K562 (cell line): ENCODE measurements around the gene SUDS3. TPM values are rescaled to one million over a fixed set of nuclear protein-coding genes. Genes with fewer than 3 reads are reported as not detected.

Source experiments
- ARID1B ChIP-seq: fragments of 450-650 bp; IDR thresholded peaks from 2 replicates; pipeline ENCODE4 v1.6.1; 2016; ENCODE audit warnings: antibody characterized with exemption, mild to moderate bottlenecking, inconsistent platforms
- CBX3 ChIP-seq, 2 experiments: IDR thresholded peaks; 1 replicate in 1 of 2; 2 replicates in 1 of 2; pipeline ENCODE4 v1.6.1; 2012; ENCODE audit warnings: inconsistent platforms in 2 of 2, low read length in 2 of 2, borderline replicate concordance in 1 of 2, control low read depth in 1 of 2
- E2F1 ChIP-seq: sonication (generic); formaldehyde crosslinking; IDR thresholded peaks from 2 replicates; pipeline ENCODE4 v1.8.1; 2023; ENCODE audit warnings: mild to moderate bottlenecking, missing genetic modification reagents, moderate library complexity
- EP400 ChIP-seq: fragments of 450-650 bp; IDR thresholded peaks from 2 replicates; pipeline ENCODE4 v1.6.1; 2017; ENCODE audit warnings: antibody characterized with exemption, mild to moderate bottlenecking, moderate library complexity
- FUS ChIP-seq: fragments of 200-400 bp; formaldehyde crosslinking; optimal IDR thresholded peaks from 2 replicates; pipeline ENCODE3; 2017; ENCODE audit warnings: low read depth, low read length
- HDAC1 ChIP-seq, 2 experiments: fragments of 450-650 bp; IDR thresholded peaks; 2 replicates each; pipeline ENCODE4 v1.6.1; 2016 to 2017; ENCODE audit warnings: inconsistent platforms in 1 of 2, mild to moderate bottlenecking in 1 of 2, moderate library complexity in 1 of 2
- KDM4B ChIP-seq, 2 experiments: fragments of 450-650 bp in 1 of 2; sonication (generic) in 1 of 2; IDR thresholded peaks; 2 replicates each; pipeline ENCODE4 v1.6.1; 2016 to 2017; ENCODE audit warnings: borderline replicate concordance in 2 of 2, antibody characterized with exemption in 1 of 2, low read depth in 1 of 2, mild to moderate bottlenecking in 1 of 2
- L3MBTL2 ChIP-seq: fragments of 450-650 bp; IDR thresholded peaks from 2 replicates; pipeline ENCODE4 v1.6.1; 2016; ENCODE audit warnings: mild to moderate bottlenecking, moderate library complexity
- MAX ChIP-seq: sonication (generic); formaldehyde crosslinking; IDR thresholded peaks from 2 replicates; pipeline ENCODE4 v1.9.0; 2022; ENCODE audit warnings: mild to moderate bottlenecking, missing genetic modification reagents
- MGA ChIP-seq: fragments of 450-650 bp; IDR thresholded peaks from 2 replicates; pipeline ENCODE4 v1.6.1; 2016; ENCODE audit warnings: mild to moderate bottlenecking, moderate library complexity
- NFATC3 ChIP-seq: fragments of 450-650 bp; IDR thresholded peaks from 2 replicates; pipeline ENCODE4 v1.6.1; 2017; ENCODE audit warnings: mild to moderate bottlenecking
- PHTF2 ChIP-seq: fragments of 250-450 bp; sonication (Bioruptor Pico); IDR thresholded peaks from 2 replicates; pipeline ENCODE4 v1.5.0; 2021; ENCODE audit warnings: mild to moderate bottlenecking
- POLR2AphosphoS5 ChIP-seq: IDR thresholded peaks from 2 replicates; pipeline ENCODE4 v1.6.1; 2011; ENCODE audit warnings: mild to moderate bottlenecking, low read depth, low read length, moderate library complexity; ENCODE audit not compliant: control insufficient read depth, insufficient read depth
- SMARCA5 ChIP-seq: fragments of 450-650 bp; IDR thresholded peaks from 2 replicates; pipeline ENCODE4 v1.6.1; 2016
- TAL1 ChIP-seq: fragments of 450-650 bp; IDR thresholded peaks from 2 replicates; pipeline ENCODE4 v1.6.1; 2016; ENCODE audit warnings: mild to moderate bottlenecking
- TRIM24 ChIP-seq, 2 experiments: fragments of 450-650 bp; IDR thresholded peaks; 2 replicates each; pipeline ENCODE4 v1.6.1; 2016
- TSC22D4 ChIP-seq: fragments of 450-650 bp; IDR thresholded peaks from 2 replicates; pipeline ENCODE4 v1.6.1; 2016; ENCODE audit warnings: missing genetic modification characterization, missing biosample characterization, control low read depth
- ZNF384 ChIP-seq: IDR thresholded peaks from 2 replicates; pipeline ENCODE4 v1.6.1; 2012; ENCODE audit warnings: low read depth, low read length, improper control_type of control experiment
- polyA plus RNA-seq, 8 experiments: library from polyadenylated mRNA; depleted of rRNA in 4 of 8; stranded (reverse) in 5 of 8; unstranded in 3 of 8; fragments of >200 nt; fragmentation: Nextera tagmentation in 2 of 8; fragmentation: Illumina TruSeq in 1 of 8; extraction: Ambion mirVana in 2 of 8; extraction: Trizol in 1 of 8; gene quantifications; 2 replicates each; pipeline versions ENCODE4 v1.2.1 to v1.2.3, GENCODE V29; 2011 to 2014; ENCODE audit warnings: inconsistent platforms in 1 of 8, missing spikeins in 1 of 8
- total RNA-seq, 7 experiments: library from RNA; depleted of rRNA in 6 of 7; stranded (reverse); fragments of >200 nt in 6 of 7; fragmentation: Illumina TruSeq in 2 of 7; extraction: Trizol in 2 of 7; gene quantifications; 2 replicates each; pipeline versions ENCODE4 v1.2.1 to v1.2.3, GENCODE V29; 2011 to 2021; ENCODE audit warnings: low replicate concordance in 1 of 7

The SUDS3 gene
- total and polyA plus RNA-seq, 9 of the 15 experiments (the other 6 are each of a cell fraction or from before 2014, with no cell fraction given), result 6.6 to 30.5 (median 23.3) TPM

GRCh38 chr12:118345355-118345754 is 31.0 kb upstream of the SUDS3 start (continued):
- TF ChIP-seq E2F1 (CRISPR knock-in tag), result peak; percentile 27; the same call in 1 of the 2 replicates
- peak; percentile 59; the same call in 1 of the 2 replicates for TF ChIP-seq POLR2AphosphoS5
- TF ChIP-seq SMARCA5, result no peak
- TF ChIP-seq HDAC1 (IDR thresholded peaks at IDR 0.05), result peak in 1 of 2 experiments; percentile 87; a peak in 2 of 4 replicates
- TF ChIP-seq TSC22D4, result no peak
- TF ChIP-seq MAX (CRISPR knock-in tag), result peak; percentile 40; the same call in 1 of the 2 replicates
- TF ChIP-seq TRIM24 (IDR thresholded peaks at IDR 0.05), result peak in 1 of 2 experiments; percentile 44; a peak in 1 of 4 replicates
- no peak for TF ChIP-seq KDM4B (IDR thresholded peaks at IDR 0.05; ENCODE audit: borderline replicate concordance in 2 of 2, low read depth in 1 of 2)
- TF ChIP-seq CBX3 (IDR thresholded peaks at IDR 0.05; ENCODE audit: borderline replicate concordance in 1 of 2, low read length in 2 of 2), result peak in 1 of 2 experiments; percentile 85; a peak in 2 of 3 replicates
- TF ChIP-seq MGA, result peak; percentile 98
- TF ChIP-seq PHTF2 (CRISPR knock-in tag), result no peak
- peak; percentile 93 for TF ChIP-seq ARID1B
- peak; percentile 65; the same call in 1 of the 2 replicates for TF ChIP-seq EP400
- TF ChIP-seq ZNF384, result peak; percentile 67
- peak; percentile 79 for TF ChIP-seq TAL1
- TF ChIP-seq NFATC3, result 0 out of 2 replicates have a peak, but pooled peaks have one; percentile 36
- TF ChIP-seq FUS, result no peak
- TF ChIP-seq L3MBTL2, result peak; percentile 95
